ENCODE data around the gene ZNF248. TPM values are rescaled to one million over a fixed set of nuclear protein-coding genes. Genes with fewer than 3 reads are reported as not detected.

The ZNF248 gene
- total RNA-seq, 1 donor from 2014 or later = 15.1 TPM

DNA sequence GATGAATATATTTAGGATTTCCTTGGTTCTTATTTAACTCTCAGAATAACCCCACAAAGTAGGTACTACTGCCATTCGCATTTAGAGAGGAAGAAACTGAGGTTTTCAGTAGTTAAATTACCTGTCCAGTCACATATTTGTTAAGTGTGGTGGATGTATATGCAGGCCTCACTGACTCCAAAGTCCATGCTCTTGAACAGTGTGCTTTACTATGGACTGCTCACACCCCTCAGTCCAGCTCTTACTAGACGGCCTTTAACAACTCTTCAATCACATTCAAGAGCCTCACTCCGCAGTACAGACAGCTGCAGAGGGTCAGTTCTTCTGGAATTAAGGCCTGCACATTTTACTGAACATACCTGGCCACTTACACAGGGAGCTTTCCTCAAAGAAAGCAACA lies 36.2 kb downstream of the ZNF248 start:
- TF ChIP-seq, protein P1, sequence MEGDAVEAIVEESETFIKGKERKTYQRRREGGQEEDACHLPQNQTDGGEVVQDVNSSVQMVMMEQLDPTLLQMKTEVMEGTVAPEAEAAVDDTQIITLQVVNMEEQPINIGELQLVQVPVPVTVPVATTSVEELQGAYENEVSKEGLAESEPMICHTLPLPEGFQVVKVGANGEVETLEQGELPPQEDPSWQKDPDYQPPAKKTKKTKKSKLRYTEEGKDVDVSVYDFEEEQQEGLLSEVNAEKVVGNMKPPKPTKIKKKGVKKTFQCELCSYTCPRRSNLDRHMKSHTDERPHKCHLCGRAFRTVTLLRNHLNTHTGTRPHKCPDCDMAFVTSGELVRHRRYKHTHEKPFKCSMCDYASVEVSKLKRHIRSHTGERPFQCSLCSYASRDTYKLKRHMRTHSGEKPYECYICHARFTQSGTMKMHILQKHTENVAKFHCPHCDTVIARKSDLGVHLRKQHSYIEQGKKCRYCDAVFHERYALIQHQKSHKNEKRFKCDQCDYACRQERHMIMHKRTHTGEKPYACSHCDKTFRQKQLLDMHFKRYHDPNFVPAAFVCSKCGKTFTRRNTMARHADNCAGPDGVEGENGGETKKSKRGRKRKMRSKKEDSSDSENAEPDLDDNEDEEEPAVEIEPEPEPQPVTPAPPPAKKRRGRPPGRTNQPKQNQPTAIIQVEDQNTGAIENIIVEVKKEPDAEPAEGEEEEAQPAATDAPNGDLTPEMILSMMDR (IDR thresholded peaks at IDR 0.05; ENCODE audit: borderline replicate concordance) = no peak
- Histone ChIP-seq H3K9me3 (replicated peaks) (peaks cover 68% of the 10 kb centered on the region), H3K27me3 (ENCODE audit: low read depth) (no peaks in the 10 kb centered on the region), H3K4me3 (no peak overlapping the region), H3K4me1 (no peaks in the 10 kb centered on the region), H3K27ac (replicated peaks) (no peak overlapping the region), H3K36me3 (peaks cover 12% of the 10 kb centered on the region)
- no peak for DNase-seq
- intact Hi-C loops (cut with micrococcal nuclease) = no loop called here

DNA sequence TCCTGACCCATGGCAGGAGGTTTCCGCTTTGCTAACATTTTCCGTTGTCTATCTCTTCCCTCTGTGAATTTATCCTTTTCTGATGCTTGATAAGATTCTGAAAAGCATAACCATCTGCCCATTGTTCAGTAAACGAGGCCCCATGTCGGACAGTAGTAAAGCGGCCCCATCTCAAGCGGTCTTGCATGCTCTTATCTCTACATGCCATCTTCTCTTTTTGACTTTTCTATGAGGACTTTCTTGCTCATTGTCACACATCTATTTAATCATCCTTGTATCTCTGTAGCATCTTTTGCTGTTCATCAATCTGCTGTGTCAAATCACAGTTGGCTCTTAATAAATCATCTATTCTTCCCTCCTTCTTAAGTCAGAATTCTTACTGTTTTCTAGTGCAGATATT lies 37.6 kb downstream of the ZNF248 start:
- no peak overlapping the region for H3K4me3 ChIP-seq
- TF ChIP-seq, protein P1 (IDR thresholded peaks at IDR 0.05; ENCODE audit: borderline replicate concordance) = no peak
- intact Hi-C loops (cut with micrococcal nuclease) = no loop called here
- no peaks in the 10 kb centered on the region for H3K27me3 ChIP-seq (ENCODE audit: low read depth)
- H3K4me1 ChIP-seq = no peaks in the 10 kb centered on the region
- H3K27ac ChIP-seq (replicated peaks) = no peak overlapping the region
- no peaks in the 10 kb centered on the region for H3K36me3 ChIP-seq
- DNase-seq = no peak
- H3K9me3 ChIP-seq (replicated peaks) = peaks cover 68% of the 10 kb centered on the region

DNA sequence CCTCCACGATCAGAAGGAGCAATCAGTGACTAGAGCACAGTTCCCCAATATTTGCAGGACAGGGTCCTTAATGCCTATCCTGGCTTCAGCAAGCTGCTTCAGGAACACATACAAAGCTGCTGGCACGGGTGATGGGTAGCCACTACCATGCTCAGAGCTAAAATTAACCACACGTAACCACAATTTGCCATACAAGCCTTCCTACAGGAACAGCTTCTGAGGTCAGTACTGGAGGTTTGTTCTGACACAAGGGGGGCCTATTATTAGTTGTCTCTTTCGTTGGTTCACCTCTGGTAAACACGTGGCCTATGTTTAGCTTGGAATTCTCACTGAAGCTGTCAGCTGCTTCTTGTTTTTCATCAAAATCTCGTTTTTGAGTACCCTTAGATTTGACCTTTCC lies 41.1 kb downstream of the ZNF248 start:
- TF ChIP-seq, protein P1 (IDR thresholded peaks at IDR 0.05; ENCODE audit: borderline replicate concordance) = no peak
- Histone ChIP-seq H3K4me1 (no peaks in the 10 kb centered on the region), H3K36me3 (peaks cover 19% of the 10 kb centered on the region), H3K9me3 (replicated peaks) (peaks cover 76% of the 10 kb centered on the region), H3K4me3 (no peak overlapping the region), H3K27me3 (ENCODE audit: low read depth) (no peaks in the 10 kb centered on the region), H3K27ac (replicated peaks) (no peak overlapping the region)
- no peak for DNase-seq
- intact Hi-C loops (cut with micrococcal nuclease) = no loop called here

DNA sequence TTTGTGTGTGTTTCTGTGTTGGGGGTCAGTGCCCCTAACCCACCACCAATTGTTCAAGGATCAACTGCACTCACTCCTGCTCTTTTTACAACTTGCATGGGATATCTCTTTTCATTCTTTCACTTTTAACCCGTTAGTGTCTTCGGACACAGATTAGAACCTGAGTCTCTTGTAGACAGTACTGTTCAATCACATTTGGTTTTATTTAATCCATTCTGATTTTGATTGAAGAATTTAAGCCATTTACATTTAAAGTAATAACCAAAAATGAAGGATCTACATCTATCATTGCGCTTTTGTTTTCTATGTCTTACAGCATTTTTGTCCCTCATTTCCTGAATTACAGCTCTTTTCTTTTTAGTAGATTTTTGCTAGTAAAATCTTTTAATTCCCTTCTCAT lies 43.6 kb downstream of the ZNF248 start:
- peaks cover 34% of the 10 kb centered on the region for H3K36me3 ChIP-seq
- TF ChIP-seq, protein P1 (IDR thresholded peaks at IDR 0.05; ENCODE audit: borderline replicate concordance) = no peak
- no peaks in the 10 kb centered on the region for H3K4me1 ChIP-seq
- DNase-seq = no peak
- H3K27me3 ChIP-seq (ENCODE audit: low read depth) = no peaks in the 10 kb centered on the region
- no peak overlapping the region for H3K4me3 ChIP-seq
- peaks cover 87% of the 10 kb centered on the region for H3K9me3 ChIP-seq (replicated peaks)
- no peak overlapping the region for H3K27ac ChIP-seq (replicated peaks)
- intact Hi-C loops (cut with micrococcal nuclease) = no loop called here

DNA sequence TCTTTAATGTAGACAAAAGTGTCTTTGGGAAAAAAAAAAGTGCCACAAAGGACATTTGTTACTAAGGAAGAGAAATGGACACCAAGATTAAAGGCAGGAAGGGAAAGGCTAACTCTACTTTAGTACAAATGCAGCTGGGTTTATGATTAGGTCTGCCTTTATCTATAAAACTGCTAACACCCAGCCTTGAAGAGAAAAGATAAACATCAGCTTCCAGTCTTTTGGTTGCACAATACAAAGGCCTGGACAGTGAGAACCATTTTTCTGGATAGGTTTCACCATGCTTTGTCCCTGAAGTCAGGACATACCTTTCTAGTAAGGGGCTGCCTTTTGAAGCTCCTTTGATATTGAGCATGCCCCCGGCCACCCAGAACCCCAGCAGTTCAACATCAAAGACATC lies 45.1 kb downstream of the ZNF248 start:
- Histone ChIP-seq H3K36me3 (peaks cover 34% of the 10 kb centered on the region), H3K4me3 (no peak overlapping the region), H3K27ac (replicated peaks) (no peak overlapping the region), H3K4me1 (no peaks in the 10 kb centered on the region), H3K9me3 (replicated peaks) (peaks cover 78% of the 10 kb centered on the region), H3K27me3 (ENCODE audit: low read depth) (no peaks in the 10 kb centered on the region)
- DNase-seq = no peak
- intact Hi-C loops (cut with micrococcal nuclease) = no loop called here
- TF ChIP-seq, protein P1 (IDR thresholded peaks at IDR 0.05; ENCODE audit: borderline replicate concordance) = no peak

DNA sequence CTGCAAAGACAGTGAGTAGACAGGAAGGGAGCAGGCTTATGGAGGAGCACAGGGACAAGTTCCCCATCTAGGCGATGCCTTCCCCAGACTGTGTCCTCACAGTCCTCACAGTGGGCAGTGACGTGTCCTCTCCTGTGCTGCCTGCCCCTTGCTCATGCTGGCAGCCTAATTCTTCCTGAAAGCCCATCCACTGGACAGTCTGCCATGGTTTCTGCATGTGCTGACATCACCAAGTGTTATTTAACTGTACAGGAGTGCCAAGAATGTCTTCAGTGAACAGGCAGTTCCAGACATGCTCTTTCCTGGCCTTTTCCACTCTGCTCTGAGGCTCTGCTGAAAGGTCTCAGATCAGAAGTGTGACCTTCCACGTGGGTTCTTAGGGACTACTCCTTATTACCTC lies 54.1 kb downstream of the ZNF248 start:
- Histone ChIP-seq H3K4me3 (no peak overlapping the region), H3K36me3 (no peaks in the 10 kb centered on the region), H3K27me3 (ENCODE audit: low read depth) (no peaks in the 10 kb centered on the region), H3K4me1 (peaks cover 4% of the 10 kb centered on the region), H3K9me3 (replicated peaks) (no peaks in the 10 kb centered on the region), H3K27ac (replicated peaks) (no peak overlapping the region)
- intact Hi-C loops (cut with micrococcal nuclease) = no loop called here
- TF ChIP-seq, protein P1 (IDR thresholded peaks at IDR 0.05; ENCODE audit: borderline replicate concordance) = no peak
- no peak for DNase-seq
